Gastroesophageal sphincter (tissue), 3 donors: Measurements from ENCODE around the gene NR6A1.

Source experiments
- CTCF ChIP-seq, 4 experiments: fragments of 200-600 bp in 2 of 4; fragments of 450-650 bp in 2 of 4; sonication (generic) in 1 of 4; IDR thresholded peaks; one replicate each; pipeline ENCODE4 v1.5.1; 2017 to 2019; ENCODE audit warnings: antibody characterized with exemption in 4 of 4, mild to moderate bottlenecking in 2 of 4, moderate library complexity in 2 of 4
- EP300 ChIP-seq: sonication (generic); formaldehyde crosslinking; IDR thresholded peaks from one replicate; pipeline ENCODE4 v1.6.1; 2017; ENCODE audit warnings: antibody characterized with exemption, mild to moderate bottlenecking

GRCh38 chr9:124510650-124511425, 260.3 kb downstream of the NR6A1 start:
- TF ChIP-seq CTCF (IDR thresholded peaks at IDR 0.05) (no peak), EP300 (no peak)
